Measurements from ENCODE around the gene FBXW10B. TPM values are rescaled to one million over a fixed set of nuclear protein-coding genes. Genes with fewer than 3 reads are reported as not detected.
"Not testable (repeated sequence)": the region's sequence is repeated elsewhere in the genome, so short reads cannot be mapped to it uniquely, and the experiment has no call there.

Gene FBXW10B
- total RNA-seq, 1 donor from 2014 or later, result 0.48 TPM

- ATAC-seq (ENCODE audit: poor library complexity), result not testable (repeated sequence)
Observed at GRCh38 chr17:15645099-15645941, 25.8 kb upstream of the FBXW10B start.

GRCh38 chr17:15642505-15643251 is 23.2 kb upstream of the FBXW10B start:
- intact Hi-C loops (cut with DNase I); DNase-seq: not testable (repeated sequence)
- ATAC-seq (ENCODE audit: poor library complexity), result peak; percentile 72

More at GRCh38 chr17:15645099-15645941, 25.8 kb upstream of the FBXW10B start:
- intact Hi-C loops (cut with DNase I); DNase-seq: not testable (repeated sequence)

- intact Hi-C loops (cut with DNase I); DNase-seq; ATAC-seq (ENCODE audit: poor library complexity): not testable (repeated sequence)
Observed at GRCh38 chr17:15642014-15642413, 22.5 kb upstream of the FBXW10B start.

- DNase-seq; intact Hi-C loops (cut with DNase I); ATAC-seq (ENCODE audit: poor library complexity): not testable (repeated sequence)
Observed at GRCh38 chr17:15630930-15631453, 11.5 kb upstream of the FBXW10B start.

GRCh38 chr17:15629991-15630390 is 10.5 kb upstream of the FBXW10B start:
- intact Hi-C loops (cut with DNase I); DNase-seq; ATAC-seq (ENCODE audit: poor library complexity): not testable (repeated sequence)

- ATAC-seq (ENCODE audit: poor library complexity); intact Hi-C loops (cut with DNase I); DNase-seq: not testable (repeated sequence)
Observed at GRCh38 chr17:15623661-15624209, 4.2 kb upstream of the FBXW10B start.

- not testable (repeated sequence) for ATAC-seq (ENCODE audit: poor library complexity)
Observed at GRCh38 chr17:15623255-15623654, 3.8 kb upstream of the FBXW10B start.

GRCh38 chr17:15622124-15622523 is 2.6 kb upstream of the FBXW10B start:
- ATAC-seq (ENCODE audit: poor library complexity); intact Hi-C loops (cut with DNase I); DNase-seq: not testable (repeated sequence)

More at GRCh38 chr17:15623255-15623654, 3.8 kb upstream of the FBXW10B start:
- intact Hi-C loops (cut with DNase I); DNase-seq: not testable (repeated sequence)

- intact Hi-C loops (cut with DNase I); ATAC-seq (ENCODE audit: poor library complexity); DNase-seq: not testable (repeated sequence)
Observed at GRCh38 chr17:15616828-15617227, 2.7 kb downstream of the FBXW10B start.

- ATAC-seq (ENCODE audit: poor library complexity); DNase-seq; intact Hi-C loops (cut with DNase I): not testable (repeated sequence)
Observed at GRCh38 chr17:15615850-15616249, 3.7 kb downstream of the FBXW10B start.

- DNase-seq; ATAC-seq (ENCODE audit: poor library complexity); intact Hi-C loops (cut with DNase I): not testable (repeated sequence)
Observed at GRCh38 chr17:15613111-15613510, 6.4 kb downstream of the FBXW10B start.

- DNase-seq; intact Hi-C loops (cut with DNase I); ATAC-seq (ENCODE audit: poor library complexity): not testable (repeated sequence)
Observed at GRCh38 chr17:15592960-15593359, 26.5 kb downstream of the FBXW10B start.

GRCh38 chr17:15591986-15592385 is 27.5 kb downstream of the FBXW10B start:
- DNase-seq; ATAC-seq (ENCODE audit: poor library complexity); intact Hi-C loops (cut with DNase I): not testable (repeated sequence)

GRCh38 chr17:15590844-15591243 is 28.7 kb downstream of the FBXW10B start:
- ATAC-seq (ENCODE audit: poor library complexity); intact Hi-C loops (cut with DNase I); DNase-seq: not testable (repeated sequence)

GRCh38 chr17:15589544-15590536 is 29.7 kb downstream of the FBXW10B start:
- intact Hi-C loops (cut with DNase I); DNase-seq; ATAC-seq (ENCODE audit: poor library complexity): not testable (repeated sequence)

GRCh38 chr17:15588017-15588416 is 31.5 kb downstream of the FBXW10B start:
- intact Hi-C loops (cut with DNase I); DNase-seq; ATAC-seq (ENCODE audit: poor library complexity): not testable (repeated sequence)

GRCh38 chr17:15583313-15583712 is 36.2 kb downstream of the FBXW10B start:
- DNase-seq; intact Hi-C loops (cut with DNase I); ATAC-seq (ENCODE audit: poor library complexity): not testable (repeated sequence)

Data from Right ventricle myocardium superior (tissue), 1 donor.